Measurements from ENCODE around the gene DNAJB5. TPM values are rescaled to one million over a fixed set of nuclear protein-coding genes. Genes with fewer than 3 reads are reported as not detected.

DNAJB5 gene
- polyA plus RNA-seq, 1 donor from 2014 or later: 99.1 TPM

DNA sequence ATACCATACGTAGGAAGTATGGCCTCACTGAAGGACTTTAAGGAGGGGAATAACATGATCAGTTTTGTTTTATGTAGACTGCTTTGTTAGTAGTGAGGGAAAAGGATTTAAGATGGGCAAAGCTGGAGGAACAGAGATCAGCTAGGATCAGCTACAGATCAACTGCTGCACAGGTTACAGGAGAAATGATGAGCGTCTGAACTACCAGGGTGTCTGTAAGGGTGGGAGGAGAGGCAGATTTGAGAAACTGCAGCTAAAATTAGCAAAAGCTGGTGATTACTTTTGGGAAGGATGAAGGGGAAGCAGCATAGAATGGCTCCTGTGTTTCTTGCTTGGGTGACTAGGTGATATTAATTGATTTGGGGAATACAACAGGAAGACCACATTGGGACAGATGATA, 43.6 kb downstream of the DNAJB5 start:
- no peak overlapping the region for H2AFZ ChIP-seq (ENCODE audit: low read depth, low read length)
- TF ChIP-seq RAD21 (conservative IDR thresholded peaks at IDR 0.05): no peak
- H3K9me2 ChIP-seq (ENCODE audit: insufficient read depth, low read length): no peaks in the 10 kb centered on the region
- H3K79me2 ChIP-seq (replicated peaks; ENCODE audit: insufficient read depth, low read length): no peaks in the 10 kb centered on the region
- no peak overlapping the region for H3K4me3 ChIP-seq (ENCODE audit: low read length)
- no peaks in the 10 kb centered on the region for H3F3A ChIP-seq (ENCODE audit: insufficient read depth, low read length, poor library complexity, severe bottlenecking)
- H3K36me3 ChIP-seq (ENCODE audit: insufficient read depth, low read length): no peaks in the 10 kb centered on the region
- no peaks in the 10 kb centered on the region for H4K20me1 ChIP-seq (ENCODE audit: insufficient read depth)
- H3K27me3 ChIP-seq (ENCODE audit: insufficient read depth, low read depth, low read length): no peaks in the 10 kb centered on the region
- no peak overlapping the region for H3K27ac ChIP-seq (ENCODE audit: low read length)
- no peaks in the 10 kb centered on the region for H3K9me3 ChIP-seq (ENCODE audit: low read length)
- no peak overlapping the region for H3K4me2 ChIP-seq (ENCODE audit: low read length)
- H3K9ac ChIP-seq (ENCODE audit: low read length): no peak overlapping the region

GRCh38 chr9:35035851-35036701, 46.5 kb downstream of the DNAJB5 start:
- Histone ChIP-seq H3K27ac (ENCODE audit: low read length) (no peak overlapping the region), H3K79me2 (replicated peaks; ENCODE audit: insufficient read depth, low read length) (no peaks in the 10 kb centered on the region), H3K27me3 (ENCODE audit: insufficient read depth, low read depth, low read length) (no peaks in the 10 kb centered on the region)

DNA sequence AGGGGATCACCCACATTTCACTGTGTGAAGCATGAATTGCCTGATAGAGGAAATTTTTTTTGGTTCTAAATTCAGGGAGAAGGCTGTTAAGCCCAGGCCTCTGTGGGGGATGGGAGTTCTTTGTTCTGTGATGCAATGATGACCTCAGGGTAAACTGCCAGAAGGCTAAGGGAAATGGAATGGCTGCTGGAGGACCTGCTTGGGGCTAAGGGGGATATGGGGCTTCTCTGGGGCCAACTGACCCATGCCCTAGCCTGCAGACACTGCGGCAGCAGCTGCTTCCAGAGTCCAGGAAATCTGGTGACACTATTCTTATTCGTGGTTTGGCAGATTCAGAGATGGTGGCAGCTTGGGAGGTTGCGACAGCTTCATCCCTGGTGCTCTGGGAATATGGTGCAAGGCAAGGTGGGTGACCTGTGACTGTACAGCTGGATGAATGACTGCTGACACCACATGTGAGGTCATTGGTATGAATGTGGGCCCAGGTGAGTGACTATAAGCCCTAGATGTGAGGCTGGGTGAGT, 52.6 kb downstream of the DNAJB5 start:
- Histone ChIP-seq H4K20me1 (ENCODE audit: insufficient read depth) (no peaks in the 10 kb centered on the region), H3K27me3 (ENCODE audit: insufficient read depth, low read depth, low read length) (no peaks in the 10 kb centered on the region), H3K4me3 (ENCODE audit: low read length) (no peak overlapping the region), H3K9ac (ENCODE audit: low read length) (no peak overlapping the region), H3K27ac (ENCODE audit: low read length) (no peak overlapping the region), H3K79me2 (replicated peaks; ENCODE audit: insufficient read depth, low read length) (no peaks in the 10 kb centered on the region), H3K4me2 (ENCODE audit: low read length) (no peak overlapping the region), H3K9me3 (ENCODE audit: low read length) (no peaks in the 10 kb centered on the region), H3K36me3 (ENCODE audit: insufficient read depth, low read length) (no peaks in the 10 kb centered on the region), H3F3A (ENCODE audit: insufficient read depth, low read length, poor library complexity, severe bottlenecking) (no peaks in the 10 kb centered on the region), H2AFZ (ENCODE audit: low read depth, low read length) (no peak overlapping the region), H3K9me2 (ENCODE audit: insufficient read depth, low read length) (no peaks in the 10 kb centered on the region)
- TF ChIP-seq TAF1 (IDR thresholded peaks at IDR 0.05; ENCODE audit: low read depth): no peak
- TF ChIP-seq POLR2AphosphoS5 (IDR thresholded peaks at IDR 0.05): no peak
- TF ChIP-seq SMC3 (conservative IDR thresholded peaks at IDR 0.05; ENCODE audit: poor library complexity): no peak
- TF ChIP-seq, protein P1, sequence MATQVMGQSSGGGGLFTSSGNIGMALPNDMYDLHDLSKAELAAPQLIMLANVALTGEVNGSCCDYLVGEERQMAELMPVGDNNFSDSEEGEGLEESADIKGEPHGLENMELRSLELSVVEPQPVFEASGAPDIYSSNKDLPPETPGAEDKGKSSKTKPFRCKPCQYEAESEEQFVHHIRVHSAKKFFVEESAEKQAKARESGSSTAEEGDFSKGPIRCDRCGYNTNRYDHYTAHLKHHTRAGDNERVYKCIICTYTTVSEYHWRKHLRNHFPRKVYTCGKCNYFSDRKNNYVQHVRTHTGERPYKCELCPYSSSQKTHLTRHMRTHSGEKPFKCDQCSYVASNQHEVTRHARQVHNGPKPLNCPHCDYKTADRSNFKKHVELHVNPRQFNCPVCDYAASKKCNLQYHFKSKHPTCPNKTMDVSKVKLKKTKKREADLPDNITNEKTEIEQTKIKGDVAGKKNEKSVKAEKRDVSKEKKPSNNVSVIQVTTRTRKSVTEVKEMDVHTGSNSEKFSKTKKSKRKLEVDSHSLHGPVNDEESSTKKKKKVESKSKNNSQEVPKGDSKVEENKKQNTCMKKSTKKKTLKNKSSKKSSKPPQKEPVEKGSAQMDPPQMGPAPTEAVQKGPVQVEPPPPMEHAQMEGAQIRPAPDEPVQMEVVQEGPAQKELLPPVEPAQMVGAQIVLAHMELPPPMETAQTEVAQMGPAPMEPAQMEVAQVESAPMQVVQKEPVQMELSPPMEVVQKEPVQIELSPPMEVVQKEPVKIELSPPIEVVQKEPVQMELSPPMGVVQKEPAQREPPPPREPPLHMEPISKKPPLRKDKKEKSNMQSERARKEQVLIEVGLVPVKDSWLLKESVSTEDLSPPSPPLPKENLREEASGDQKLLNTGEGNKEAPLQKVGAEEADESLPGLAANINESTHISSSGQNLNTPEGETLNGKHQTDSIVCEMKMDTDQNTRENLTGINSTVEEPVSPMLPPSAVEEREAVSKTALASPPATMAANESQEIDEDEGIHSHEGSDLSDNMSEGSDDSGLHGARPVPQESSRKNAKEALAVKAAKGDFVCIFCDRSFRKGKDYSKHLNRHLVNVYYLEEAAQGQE (IDR thresholded peaks at IDR 0.05; ENCODE audit: borderline replicate concordance): no peak
- TF ChIP-seq, protein P2, sequence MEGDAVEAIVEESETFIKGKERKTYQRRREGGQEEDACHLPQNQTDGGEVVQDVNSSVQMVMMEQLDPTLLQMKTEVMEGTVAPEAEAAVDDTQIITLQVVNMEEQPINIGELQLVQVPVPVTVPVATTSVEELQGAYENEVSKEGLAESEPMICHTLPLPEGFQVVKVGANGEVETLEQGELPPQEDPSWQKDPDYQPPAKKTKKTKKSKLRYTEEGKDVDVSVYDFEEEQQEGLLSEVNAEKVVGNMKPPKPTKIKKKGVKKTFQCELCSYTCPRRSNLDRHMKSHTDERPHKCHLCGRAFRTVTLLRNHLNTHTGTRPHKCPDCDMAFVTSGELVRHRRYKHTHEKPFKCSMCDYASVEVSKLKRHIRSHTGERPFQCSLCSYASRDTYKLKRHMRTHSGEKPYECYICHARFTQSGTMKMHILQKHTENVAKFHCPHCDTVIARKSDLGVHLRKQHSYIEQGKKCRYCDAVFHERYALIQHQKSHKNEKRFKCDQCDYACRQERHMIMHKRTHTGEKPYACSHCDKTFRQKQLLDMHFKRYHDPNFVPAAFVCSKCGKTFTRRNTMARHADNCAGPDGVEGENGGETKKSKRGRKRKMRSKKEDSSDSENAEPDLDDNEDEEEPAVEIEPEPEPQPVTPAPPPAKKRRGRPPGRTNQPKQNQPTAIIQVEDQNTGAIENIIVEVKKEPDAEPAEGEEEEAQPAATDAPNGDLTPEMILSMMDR (IDR thresholded peaks at IDR 0.05; ENCODE audit: poor library complexity, severe bottlenecking): no peak
- no peak for TF ChIP-seq MXI1 (conservative IDR thresholded peaks at IDR 0.05; ENCODE audit: poor library complexity, severe bottlenecking)
- no peak for TF ChIP-seq RAD21 (conservative IDR thresholded peaks at IDR 0.05)
- no peak for TF ChIP-seq EZH2 (IDR thresholded peaks at IDR 0.05; ENCODE audit: borderline replicate concordance, insufficient read depth, low read length, poor library complexity, severe bottlenecking)
- TF ChIP-seq EP300 (conservative IDR thresholded peaks at IDR 0.05; ENCODE audit: poor library complexity, severe bottlenecking): no peak

More at GRCh38 chr9:35035851-35036701, 46.5 kb downstream of the DNAJB5 start:
- H3K4me3 ChIP-seq (ENCODE audit: low read length): no peak overlapping the region
- H3K9ac ChIP-seq (ENCODE audit: low read length): no peak overlapping the region
- no peak for TF ChIP-seq POLR2AphosphoS5 (IDR thresholded peaks at IDR 0.05)
- no peaks in the 10 kb centered on the region for H3K9me2 ChIP-seq (ENCODE audit: insufficient read depth, low read length)
- H2AFZ ChIP-seq (ENCODE audit: low read depth, low read length): no peak overlapping the region
- H3K9me3 ChIP-seq (ENCODE audit: low read length): no peaks in the 10 kb centered on the region
- no peaks in the 10 kb centered on the region for H3K36me3 ChIP-seq (ENCODE audit: insufficient read depth, low read length)
- no peaks in the 10 kb centered on the region for H4K20me1 ChIP-seq (ENCODE audit: insufficient read depth)
- no peaks in the 10 kb centered on the region for H3F3A ChIP-seq (ENCODE audit: insufficient read depth, low read length, poor library complexity, severe bottlenecking)
- H3K4me2 ChIP-seq (ENCODE audit: low read length): no peak overlapping the region

All from neural cell (in vitro differentiated cells).